ENCODE results near the gene UPK3A. TPM values are rescaled to one million over a fixed set of nuclear protein-coding genes. Genes with fewer than 3 reads are reported as not detected.
"Not testable (repeated sequence)": the region's sequence is repeated elsewhere in the genome, so short reads cannot be mapped to it uniquely, and the experiment has no call there.

Gene UPK3A
- polyA plus RNA-seq, 1 donor from 2014 or later: not detected

DNA sequence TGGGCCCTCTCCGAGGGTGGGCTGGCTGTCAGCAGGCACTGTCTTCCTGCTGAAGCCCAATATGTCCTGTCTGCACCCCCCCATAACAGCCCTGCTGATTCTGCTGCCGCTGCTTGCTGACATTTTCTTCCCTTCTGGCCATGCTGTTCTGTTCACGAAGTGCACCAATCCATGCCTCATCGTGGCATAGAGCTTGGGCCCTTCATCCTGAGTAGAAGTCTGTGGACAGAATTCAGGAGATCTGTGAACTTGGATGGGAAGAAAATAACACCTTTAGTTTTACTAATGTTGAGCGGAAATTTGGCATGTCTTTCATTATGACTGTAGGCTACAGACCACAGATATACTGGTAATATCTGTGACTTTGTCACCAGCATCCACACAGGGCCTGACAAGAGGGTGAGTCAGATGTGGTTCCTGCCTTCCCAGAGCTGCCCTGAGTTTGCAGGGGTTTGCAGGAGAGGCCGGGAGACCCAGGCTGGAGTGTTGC, 29.9 kb upstream of the UPK3A start:
- H3K79me2 ChIP-seq (replicated peaks; ENCODE audit: insufficient read depth, low read length): no peaks in the 10 kb centered on the region
- H3K9me3 ChIP-seq (ENCODE audit: low read length): no peaks in the 10 kb centered on the region
- H3K9me2 ChIP-seq (ENCODE audit: insufficient read depth, low read length): no peaks in the 10 kb centered on the region
- H3K27ac ChIP-seq (ENCODE audit: low read length): no peak overlapping the region
- H3K36me3 ChIP-seq (ENCODE audit: insufficient read depth, low read length): no peaks in the 10 kb centered on the region
- no peak overlapping the region for H3K4me3 ChIP-seq (ENCODE audit: low read length)
- H2AFZ ChIP-seq (ENCODE audit: low read depth, low read length): no peak overlapping the region
- no peak overlapping the region for H3K4me2 ChIP-seq (ENCODE audit: low read length)
- no peaks in the 10 kb centered on the region for H4K20me1 ChIP-seq (ENCODE audit: insufficient read depth)
- no peaks in the 10 kb centered on the region for H3F3A ChIP-seq (ENCODE audit: insufficient read depth, low read length, poor library complexity, severe bottlenecking)
- H3K9ac ChIP-seq (ENCODE audit: low read length): no peak overlapping the region
- no peaks in the 10 kb centered on the region for H3K27me3 ChIP-seq (ENCODE audit: insufficient read depth, low read depth, low read length)
- TF ChIP-seq EZH2 (IDR thresholded peaks at IDR 0.05; ENCODE audit: borderline replicate concordance, insufficient read depth, low read length, poor library complexity, severe bottlenecking) (no peak), EP300 (conservative IDR thresholded peaks at IDR 0.05; ENCODE audit: poor library complexity, severe bottlenecking) (no peak), POLR2AphosphoS5 (IDR thresholded peaks at IDR 0.05) (no peak), MXI1 (conservative IDR thresholded peaks at IDR 0.05; ENCODE audit: poor library complexity, severe bottlenecking) (no peak)
- TF ChIP-seq, protein P1, sequence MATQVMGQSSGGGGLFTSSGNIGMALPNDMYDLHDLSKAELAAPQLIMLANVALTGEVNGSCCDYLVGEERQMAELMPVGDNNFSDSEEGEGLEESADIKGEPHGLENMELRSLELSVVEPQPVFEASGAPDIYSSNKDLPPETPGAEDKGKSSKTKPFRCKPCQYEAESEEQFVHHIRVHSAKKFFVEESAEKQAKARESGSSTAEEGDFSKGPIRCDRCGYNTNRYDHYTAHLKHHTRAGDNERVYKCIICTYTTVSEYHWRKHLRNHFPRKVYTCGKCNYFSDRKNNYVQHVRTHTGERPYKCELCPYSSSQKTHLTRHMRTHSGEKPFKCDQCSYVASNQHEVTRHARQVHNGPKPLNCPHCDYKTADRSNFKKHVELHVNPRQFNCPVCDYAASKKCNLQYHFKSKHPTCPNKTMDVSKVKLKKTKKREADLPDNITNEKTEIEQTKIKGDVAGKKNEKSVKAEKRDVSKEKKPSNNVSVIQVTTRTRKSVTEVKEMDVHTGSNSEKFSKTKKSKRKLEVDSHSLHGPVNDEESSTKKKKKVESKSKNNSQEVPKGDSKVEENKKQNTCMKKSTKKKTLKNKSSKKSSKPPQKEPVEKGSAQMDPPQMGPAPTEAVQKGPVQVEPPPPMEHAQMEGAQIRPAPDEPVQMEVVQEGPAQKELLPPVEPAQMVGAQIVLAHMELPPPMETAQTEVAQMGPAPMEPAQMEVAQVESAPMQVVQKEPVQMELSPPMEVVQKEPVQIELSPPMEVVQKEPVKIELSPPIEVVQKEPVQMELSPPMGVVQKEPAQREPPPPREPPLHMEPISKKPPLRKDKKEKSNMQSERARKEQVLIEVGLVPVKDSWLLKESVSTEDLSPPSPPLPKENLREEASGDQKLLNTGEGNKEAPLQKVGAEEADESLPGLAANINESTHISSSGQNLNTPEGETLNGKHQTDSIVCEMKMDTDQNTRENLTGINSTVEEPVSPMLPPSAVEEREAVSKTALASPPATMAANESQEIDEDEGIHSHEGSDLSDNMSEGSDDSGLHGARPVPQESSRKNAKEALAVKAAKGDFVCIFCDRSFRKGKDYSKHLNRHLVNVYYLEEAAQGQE (IDR thresholded peaks at IDR 0.05; ENCODE audit: borderline replicate concordance): no peak
- TF ChIP-seq, protein P2, sequence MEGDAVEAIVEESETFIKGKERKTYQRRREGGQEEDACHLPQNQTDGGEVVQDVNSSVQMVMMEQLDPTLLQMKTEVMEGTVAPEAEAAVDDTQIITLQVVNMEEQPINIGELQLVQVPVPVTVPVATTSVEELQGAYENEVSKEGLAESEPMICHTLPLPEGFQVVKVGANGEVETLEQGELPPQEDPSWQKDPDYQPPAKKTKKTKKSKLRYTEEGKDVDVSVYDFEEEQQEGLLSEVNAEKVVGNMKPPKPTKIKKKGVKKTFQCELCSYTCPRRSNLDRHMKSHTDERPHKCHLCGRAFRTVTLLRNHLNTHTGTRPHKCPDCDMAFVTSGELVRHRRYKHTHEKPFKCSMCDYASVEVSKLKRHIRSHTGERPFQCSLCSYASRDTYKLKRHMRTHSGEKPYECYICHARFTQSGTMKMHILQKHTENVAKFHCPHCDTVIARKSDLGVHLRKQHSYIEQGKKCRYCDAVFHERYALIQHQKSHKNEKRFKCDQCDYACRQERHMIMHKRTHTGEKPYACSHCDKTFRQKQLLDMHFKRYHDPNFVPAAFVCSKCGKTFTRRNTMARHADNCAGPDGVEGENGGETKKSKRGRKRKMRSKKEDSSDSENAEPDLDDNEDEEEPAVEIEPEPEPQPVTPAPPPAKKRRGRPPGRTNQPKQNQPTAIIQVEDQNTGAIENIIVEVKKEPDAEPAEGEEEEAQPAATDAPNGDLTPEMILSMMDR (IDR thresholded peaks at IDR 0.05; ENCODE audit: poor library complexity, severe bottlenecking): no peak

DNA sequence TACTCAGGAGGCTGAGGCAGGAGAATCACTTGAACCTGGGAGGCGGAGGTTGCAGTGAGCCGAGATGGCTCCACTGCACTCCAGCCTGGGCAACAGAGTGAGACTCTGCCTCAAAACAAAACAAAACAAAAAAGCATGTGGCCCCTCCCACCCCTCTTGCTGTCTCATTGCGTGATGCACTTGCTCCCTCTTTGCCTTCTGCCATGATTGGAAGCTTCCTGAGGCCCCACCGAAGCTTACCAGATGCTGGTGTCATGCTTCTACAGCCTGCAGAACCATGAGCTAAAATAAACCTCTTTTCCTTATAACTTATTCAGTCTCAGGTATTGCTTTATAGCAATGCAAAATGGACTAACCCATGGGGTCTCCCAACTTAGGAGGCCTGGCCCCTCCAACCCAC, 26.8 kb upstream of the UPK3A start:
- not testable (repeated sequence) for H4K20me1 ChIP-seq (ENCODE audit: insufficient read depth); H3K9me2 ChIP-seq (ENCODE audit: insufficient read depth, low read length); H3K9ac ChIP-seq (ENCODE audit: low read length); H3K79me2 ChIP-seq (replicated peaks; ENCODE audit: insufficient read depth, low read length); H3K4me2 ChIP-seq (ENCODE audit: low read length); H2AFZ ChIP-seq (ENCODE audit: low read depth, low read length); H3K27ac ChIP-seq (ENCODE audit: low read length); H3K9me3 ChIP-seq (ENCODE audit: low read length); H3K36me3 ChIP-seq (ENCODE audit: insufficient read depth, low read length); H3K27me3 ChIP-seq (ENCODE audit: insufficient read depth, low read depth, low read length); H3K4me3 ChIP-seq (ENCODE audit: low read length); H3F3A ChIP-seq (ENCODE audit: insufficient read depth, low read length, poor library complexity, severe bottlenecking)

DNA sequence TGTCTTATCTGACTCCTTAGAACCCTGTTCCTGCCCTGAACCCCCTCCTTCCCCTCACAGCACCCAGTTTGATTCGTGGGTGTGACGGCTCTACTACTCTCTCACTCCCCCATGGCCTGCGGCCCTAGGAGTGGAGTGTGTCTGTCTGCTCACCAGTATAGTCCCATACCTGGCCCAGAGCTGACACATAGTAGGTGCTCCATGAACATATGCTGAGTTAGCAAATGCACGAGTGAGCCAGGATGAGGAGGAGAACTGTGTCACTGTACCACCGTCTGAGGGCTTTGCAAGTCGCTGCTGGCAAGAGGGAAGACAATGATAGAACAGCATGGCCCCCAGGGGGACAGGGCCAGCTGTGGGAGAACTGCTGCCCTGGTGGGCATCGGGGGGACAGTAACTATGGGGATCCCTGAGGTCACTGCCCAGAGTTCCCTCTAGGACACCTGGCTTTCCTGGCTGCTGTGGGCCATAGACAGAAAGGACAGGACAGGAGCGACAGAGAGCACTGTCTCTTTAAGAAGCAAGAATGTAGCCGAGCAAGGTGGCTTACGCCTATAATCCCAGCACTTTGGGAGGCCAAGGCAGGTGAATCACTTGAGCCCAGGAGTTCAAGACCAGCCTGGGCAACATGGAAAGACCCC, 24.9 kb upstream of the UPK3A start:
- H2AFZ ChIP-seq (ENCODE audit: low read depth, low read length): no peak overlapping the region
- no peaks in the 10 kb centered on the region for H3K36me3 ChIP-seq (ENCODE audit: insufficient read depth, low read length)
- no peak overlapping the region for H3K4me3 ChIP-seq (ENCODE audit: low read length)
- H3K27ac ChIP-seq (ENCODE audit: low read length): no peak overlapping the region
- H4K20me1 ChIP-seq (ENCODE audit: insufficient read depth): no peaks in the 10 kb centered on the region
- H3K4me2 ChIP-seq (ENCODE audit: low read length): no peak overlapping the region
- H3K79me2 ChIP-seq (replicated peaks; ENCODE audit: insufficient read depth, low read length): no peaks in the 10 kb centered on the region
- H3K9me2 ChIP-seq (ENCODE audit: insufficient read depth, low read length): no peaks in the 10 kb centered on the region
- TF ChIP-seq EZH2 (IDR thresholded peaks at IDR 0.05; ENCODE audit: borderline replicate concordance, insufficient read depth, low read length, poor library complexity, severe bottlenecking): no peak
- TF ChIP-seq, protein P2 (IDR thresholded peaks at IDR 0.05; ENCODE audit: poor library complexity, severe bottlenecking): no peak
- no peak for TF ChIP-seq RAD21 (conservative IDR thresholded peaks at IDR 0.05)
- TF ChIP-seq MXI1 (conservative IDR thresholded peaks at IDR 0.05; ENCODE audit: poor library complexity, severe bottlenecking): no peak
- H3K27me3 ChIP-seq (ENCODE audit: insufficient read depth, low read depth, low read length): no peaks in the 10 kb centered on the region
- H3K9me3 ChIP-seq (ENCODE audit: low read length): no peaks in the 10 kb centered on the region
- H3F3A ChIP-seq (ENCODE audit: insufficient read depth, low read length, poor library complexity, severe bottlenecking): no peaks in the 10 kb centered on the region
- no peak overlapping the region for H3K9ac ChIP-seq (ENCODE audit: low read length)

DNA sequence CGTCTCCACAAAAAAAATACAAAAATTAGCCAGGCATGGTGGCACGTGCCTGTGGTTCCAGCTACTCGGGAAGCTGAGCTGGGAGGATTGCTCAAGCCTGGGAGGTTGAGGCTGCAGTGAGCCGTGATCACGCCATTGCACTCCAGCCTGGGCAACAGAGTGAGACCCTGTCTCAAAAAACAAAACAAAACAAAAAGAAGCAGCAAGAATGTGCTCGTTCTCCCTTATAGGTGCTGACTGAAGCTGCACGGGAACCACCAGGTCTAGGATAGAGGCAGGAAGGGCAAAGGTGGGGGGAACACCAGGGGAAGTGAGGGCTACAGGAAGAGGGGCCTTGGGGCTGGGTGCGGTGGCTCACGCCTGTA, 24.4 kb upstream of the UPK3A start:
- not testable (repeated sequence) for H3K79me2 ChIP-seq (replicated peaks; ENCODE audit: insufficient read depth, low read length); H3K4me3 ChIP-seq (ENCODE audit: low read length); H3K27me3 ChIP-seq (ENCODE audit: insufficient read depth, low read depth, low read length); H3K36me3 ChIP-seq (ENCODE audit: insufficient read depth, low read length); H3F3A ChIP-seq (ENCODE audit: insufficient read depth, low read length, poor library complexity, severe bottlenecking); H2AFZ ChIP-seq (ENCODE audit: low read depth, low read length); H3K27ac ChIP-seq (ENCODE audit: low read length); H3K9me3 ChIP-seq (ENCODE audit: low read length); H4K20me1 ChIP-seq (ENCODE audit: insufficient read depth); H3K4me2 ChIP-seq (ENCODE audit: low read length); H3K9ac ChIP-seq (ENCODE audit: low read length); H3K9me2 ChIP-seq (ENCODE audit: insufficient read depth, low read length)

All from neural cell (in vitro differentiated cells).